ENCODE measurements around the gene PCDH19. TPM values are rescaled to one million over a fixed set of nuclear protein-coding genes. Genes with fewer than 3 reads are reported as not detected.
"Not testable (repeated sequence)": the region's sequence is repeated elsewhere in the genome, so short reads cannot be mapped to it uniquely, and the experiment has no call there.

The PCDH19 gene
- 1 to 10 TPM; 5.5 to 8.8 (median 6.0) TPM for total RNA-seq

GRCh38 chrX:100409610-100410590 is at the start of gene PCDH19:
Gene PCDH19 (minus strand): TSS chrX:100410273. CDS start chrX:100408597, 1,676 bp downstream.
- H3K4me3 ChIP-seq: peak within 1 kb of the TSS; percentile 26 to 55 (median 34)
- TF ChIP-seq CTCF (IDR thresholded peaks at IDR 0.05) (no peak), EP300 (IDR thresholded peaks at IDR 0.05) (peak in 1 of 2 donors; percentile 68), POLR2A (IDR thresholded peaks at IDR 0.05) (peak in 1 of 2 donors; percentile 46)
- DNase-seq (ENCODE audit: low spot score in 2 of 2): peak; percentile 27
- peaks cover 0 to 76% of the 10 kb centered on the region in 2 donors for H3K27me3 ChIP-seq
- H3K4me1 ChIP-seq: peaks cover 0 to 36% (median 0%) of the 10 kb centered on the region in 4 donors
- peak within 1 kb of the TSS in 1 of 4 donors; percentile 47 for H3K27ac ChIP-seq
- H3K9me3 ChIP-seq: no peaks in the 10 kb centered on the region
- no peaks in the 10 kb centered on the region for H3K36me3 ChIP-seq
- WGBS, 2 donors: 1 to 44% methylated on average over 15 to 73 of the region's 91 CpGs

- Histone ChIP-seq H3K27ac (no peak overlapping the region), H3K4me1 (peaks cover 0 to 4% (median 0%) of the 10 kb centered on the region in 4 donors), H3K4me3 (no peak overlapping the region), H3K27me3 (peaks cover 0 to 14% of the 10 kb centered on the region in 2 donors), H3K36me3 (no peaks in the 10 kb centered on the region), H3K9me3 (no peaks in the 10 kb centered on the region)
- no peak for TF ChIP-seq EP300 (IDR thresholded peaks at IDR 0.05)
- no peak for TF ChIP-seq POLR2A (IDR thresholded peaks at IDR 0.05)
- no peak for TF ChIP-seq CTCF (IDR thresholded peaks at IDR 0.05)
- DNase-seq (ENCODE audit: low spot score in 2 of 2): no peak
- 40 to 74% methylated on average over 2 to 15 of the region's 15 CpGs for WGBS, 2 donors
Observed at GRCh38 chrX:100449696-100450608, 39.9 kb upstream of the PCDH19 start.

GRCh38 chrX:100447655-100448397 is 37.8 kb upstream of the PCDH19 start:
- peak overlapping the region in 1 of 4 donors; percentile 38 for H3K27ac ChIP-seq
- peak overlapping the region in 1 of 4 donors; percentile 37 for H3K4me3 ChIP-seq
- TF ChIP-seq EP300 (IDR thresholded peaks at IDR 0.05) (no peak), CTCF (IDR thresholded peaks at IDR 0.05) (peak; percentile 51 to 95 (median 75))
- H3K36me3 ChIP-seq: no peaks in the 10 kb centered on the region
- peaks cover 0 to 17% of the 10 kb centered on the region in 2 donors for H3K27me3 ChIP-seq
- H3K9me3 ChIP-seq: no peaks in the 10 kb centered on the region
- H3K4me1 ChIP-seq: peaks cover 0 to 4% (median 0%) of the 10 kb centered on the region in 4 donors
- peak; percentile 17 to 25 for DNase-seq (ENCODE audit: low spot score in 2 of 2)
- WGBS, 2 donors: 0 to 7% methylated on average over 6 of the region's 6 CpGs

- H3K27me3 ChIP-seq: peaks cover 0 to 21% of the 10 kb centered on the region in 2 donors
- peaks cover 0 to 4% (median 0%) of the 10 kb centered on the region in 4 donors for H3K4me1 ChIP-seq
- no peak overlapping the region for H3K27ac ChIP-seq
- no peaks in the 10 kb centered on the region for H3K9me3 ChIP-seq
- no peak for DNase-seq (ENCODE audit: low spot score in 2 of 2)
- TF ChIP-seq CTCF (IDR thresholded peaks at IDR 0.05): no peak
- no peak for TF ChIP-seq EP300 (IDR thresholded peaks at IDR 0.05)
- TF ChIP-seq POLR2A (IDR thresholded peaks at IDR 0.05): no peak
- H3K36me3 ChIP-seq: no peaks in the 10 kb centered on the region
- H3K4me3 ChIP-seq: no peak overlapping the region
Observed at GRCh38 chrX:100445593-100445992, 35.5 kb upstream of the PCDH19 start.

GRCh38 chrX:100441321-100441720 is 31.2 kb upstream of the PCDH19 start:
- WGBS, 2 donors: 82 to 88% methylated on average over 7 of the region's 7 CpGs
- H3K4me1 ChIP-seq; H3K9me3 ChIP-seq; H3K36me3 ChIP-seq; H3K27ac ChIP-seq; DNase-seq (ENCODE audit: low spot score in 2 of 2); H3K4me3 ChIP-seq: not testable (repeated sequence)
- H3K27me3 ChIP-seq: peaks cover 0 to 14% of the 10 kb centered on the region in 2 donors

All from tibial nerve (tissue), 4 donors.